VCaP (cell line): ENCODE results near the gene TRAPPC5.

Experiments used
- H3K27ac ChIP-seq: fragments of 450-650 bp; 2 replicates; pipeline ENCODE4 v1.5.1; 2017
- CTCF ChIP-seq: fragments of 450-650 bp; conservative IDR thresholded peaks from 2 replicates; pipeline ENCODE4 v1.5.1; 2017; ENCODE audit warnings: mild to moderate bottlenecking, moderate library complexity

Gene TRAPPC5

DNA sequence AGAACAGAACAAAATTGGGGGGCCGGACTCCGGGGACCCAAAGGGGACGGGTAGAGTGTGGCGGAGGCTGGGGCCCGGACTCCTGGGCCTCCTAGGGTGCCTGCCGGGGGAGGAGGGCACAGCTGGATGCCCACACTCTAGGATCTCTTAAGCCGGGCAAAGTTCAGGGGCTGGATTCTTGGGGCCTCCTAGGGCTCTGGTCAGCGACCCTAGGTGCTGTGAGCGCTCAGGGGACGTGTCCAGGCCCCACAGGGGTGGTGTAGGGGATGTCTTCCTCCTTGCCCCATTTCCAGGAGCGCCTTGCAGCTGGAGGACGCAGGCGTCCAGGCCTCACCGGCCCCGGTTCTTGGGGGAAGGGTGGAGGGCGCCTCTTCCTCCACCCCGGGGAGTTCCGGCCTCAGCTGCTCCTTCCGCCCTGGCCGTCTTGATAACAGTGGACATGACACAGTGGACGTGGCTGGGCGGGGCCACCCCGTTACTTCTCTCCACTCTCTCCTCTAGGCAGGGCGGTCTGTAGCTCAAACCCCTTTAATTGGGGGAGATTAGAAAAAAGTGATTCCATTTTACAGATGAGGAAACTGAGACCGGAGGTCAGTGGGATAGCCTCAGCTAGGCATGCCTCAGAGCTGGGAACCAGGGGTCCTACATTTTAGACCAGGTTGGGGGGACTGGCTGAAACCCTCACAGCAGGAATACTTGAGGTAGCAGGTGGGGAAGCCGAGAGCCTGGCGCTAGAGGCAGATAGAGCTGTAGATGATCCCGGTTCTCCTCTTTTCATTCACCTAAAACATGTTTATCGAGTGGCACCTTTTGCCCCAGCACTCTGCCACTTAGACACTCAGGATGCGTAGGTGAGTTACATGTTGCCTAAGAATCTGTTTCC, 43.0 kb upstream of the TRAPPC5 start:
- no peak overlapping the region for H3K27ac ChIP-seq
- no peak for TF ChIP-seq CTCF

DNA sequence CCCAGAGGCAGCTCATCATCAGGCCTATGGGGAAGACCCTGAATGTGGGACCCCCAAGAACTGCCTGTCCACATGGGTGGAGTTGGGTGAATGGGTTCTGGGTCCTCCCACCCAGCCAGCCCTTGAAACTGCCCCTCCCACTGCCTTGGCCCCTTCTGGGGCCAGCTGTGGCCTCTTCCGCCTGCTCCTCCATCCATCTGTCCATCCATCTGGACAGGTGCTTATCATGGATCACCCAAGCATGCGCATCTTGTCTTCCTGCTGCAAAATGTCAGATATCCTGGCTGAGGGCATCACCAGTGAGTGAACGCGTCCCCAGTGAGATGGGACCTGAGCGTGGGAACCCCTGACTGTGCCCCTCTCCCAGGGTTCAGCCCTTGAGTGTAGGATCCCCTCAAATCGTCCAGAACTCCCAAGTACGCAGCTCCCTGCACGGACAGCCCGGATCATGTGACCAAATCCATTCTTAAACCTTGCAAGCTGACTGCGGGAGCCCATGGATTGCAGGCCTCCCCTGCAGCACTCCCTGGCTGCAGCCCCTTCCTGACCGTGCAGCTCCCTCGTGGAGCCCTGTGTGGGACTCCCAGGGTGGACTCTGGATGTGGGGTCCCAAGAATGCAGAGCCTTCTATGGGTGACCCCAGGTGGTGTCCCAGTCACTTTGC, 41.7 kb upstream of the TRAPPC5 start:
- no peak overlapping the region for H3K27ac ChIP-seq
- TF ChIP-seq CTCF, result no peak

- no peak overlapping the region for H3K27ac ChIP-seq
- TF ChIP-seq CTCF, result no peak
These were observed 40.7 kb upstream of the TRAPPC5 start for GRCh38 chr19:7639863-7640348.

GRCh38 chr19:7640803-7641202, 39.8 kb upstream of the TRAPPC5 start:
- TF ChIP-seq CTCF, result no peak
- no peak overlapping the region for H3K27ac ChIP-seq

- TF ChIP-seq CTCF, result no peak
- H3K27ac ChIP-seq, result no peak overlapping the region
These were observed 39.0 kb upstream of the TRAPPC5 start for GRCh38 chr19:7641290-7642276.

DNA sequence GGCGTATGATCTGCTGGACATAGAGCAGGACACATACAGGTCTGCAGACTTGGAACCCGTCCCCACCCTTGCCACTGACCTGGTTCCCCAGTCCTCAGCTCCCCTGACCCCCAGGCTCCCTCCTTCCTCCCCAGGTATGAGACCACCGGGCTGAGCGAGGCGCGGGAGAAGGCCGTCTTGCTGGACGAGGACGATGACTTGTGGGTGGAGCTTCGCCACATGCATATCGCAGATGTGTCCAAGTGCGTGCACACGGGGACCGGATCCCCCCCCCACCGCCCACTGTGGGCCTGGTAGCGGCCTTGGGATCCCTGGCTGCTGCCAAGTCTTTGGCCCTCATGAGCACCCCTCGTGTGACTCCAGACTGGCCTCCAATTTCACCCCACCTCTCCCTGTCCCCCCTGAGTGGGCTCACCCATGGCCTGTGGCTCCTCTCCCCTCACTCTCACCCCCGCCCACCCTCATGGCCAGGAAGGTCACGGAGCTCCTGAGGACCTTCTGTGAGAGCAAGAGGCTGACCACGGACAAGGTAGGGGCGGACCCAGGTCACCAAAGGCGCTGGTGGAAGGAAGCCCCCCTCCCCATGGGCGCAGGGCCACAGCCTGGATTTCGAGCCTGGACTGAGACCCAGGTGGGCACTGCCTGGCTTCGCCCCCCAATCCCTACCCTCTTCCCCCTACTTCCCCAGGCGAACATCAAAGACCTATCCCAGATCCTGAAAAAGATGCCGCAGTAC, 38.2 kb upstream of the TRAPPC5 start:
- no peak overlapping the region for H3K27ac ChIP-seq
- TF ChIP-seq CTCF, result no peak
